GM19372 (cell line): ENCODE measurements around the gene SLC15A3.

Experiments
- ATAC-seq: cut with Tn5 transposase; IDR thresholded peaks from one replicate; pipeline ENCODE4 v1.9.1; 2021; ENCODE audit warnings: mild to moderate bottlenecking, low read depth, moderate library complexity; ENCODE audit not compliant: unreplicated experiment

Gene SLC15A3

GRCh38 chr11:60948250-60948649 lies 3.7 kb downstream of the SLC15A3 start:
- ATAC-seq: no peak

DNA sequence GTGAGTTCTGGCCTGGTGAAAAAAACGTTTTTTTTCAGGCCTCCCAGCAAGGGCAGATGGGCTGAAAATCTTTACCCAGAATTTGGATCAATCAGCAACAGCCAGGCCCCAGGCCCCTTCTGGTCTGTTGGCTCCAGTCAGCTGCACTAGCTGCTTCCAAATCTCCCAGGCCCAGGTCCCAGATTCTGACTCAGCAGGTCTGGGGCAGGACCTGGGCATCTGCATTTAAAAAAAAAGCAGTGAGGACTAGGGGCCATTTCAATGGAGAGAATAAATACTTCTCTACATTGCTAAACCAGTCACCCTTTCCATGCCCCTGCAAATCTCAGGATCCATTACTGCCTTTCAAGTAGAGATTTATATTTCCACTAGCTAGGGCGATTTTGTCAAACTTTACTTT lies 4.3 kb downstream of the SLC15A3 start:
- ATAC-seq: no peak

DNA sequence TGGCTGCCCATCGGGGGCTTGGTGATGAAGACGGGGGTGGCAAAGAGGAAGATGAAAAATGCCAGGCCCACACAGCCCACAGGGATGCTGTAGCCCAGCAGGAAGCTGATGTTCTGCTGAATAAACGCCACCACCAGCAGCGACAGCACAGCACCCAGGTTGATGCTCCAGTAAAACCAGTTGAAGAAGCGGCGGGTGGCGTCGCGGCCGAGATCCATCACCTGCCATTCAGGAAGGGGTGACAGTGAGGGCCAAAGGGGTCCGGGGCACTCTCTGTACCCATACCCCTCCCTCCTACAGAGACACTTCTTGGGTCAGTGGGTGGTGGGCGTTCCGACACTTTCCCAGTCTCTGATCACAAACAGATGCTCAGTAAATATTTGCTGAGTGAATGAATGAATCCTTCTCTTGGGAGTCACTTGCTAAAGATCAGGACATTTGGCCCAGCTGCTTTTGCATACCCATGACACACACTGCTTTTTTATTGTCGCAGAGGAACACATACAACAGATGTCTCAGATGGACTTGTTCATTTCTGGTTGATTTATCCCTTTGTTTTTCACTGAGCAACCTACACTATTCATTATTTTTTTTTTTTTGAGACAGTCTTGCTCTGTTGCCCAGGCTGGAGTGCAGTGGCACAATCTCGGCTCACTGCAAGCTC lies 5.2 kb downstream of the SLC15A3 start:
- no peak for ATAC-seq

GRCh38 chr11:60945295-60945667 lies 6.7 kb downstream of the SLC15A3 start:
- ATAC-seq: no peak

- ATAC-seq: no peak
Observed at GRCh38 chr11:60944490-60945294, 7.3 kb downstream of the SLC15A3 start.

DNA sequence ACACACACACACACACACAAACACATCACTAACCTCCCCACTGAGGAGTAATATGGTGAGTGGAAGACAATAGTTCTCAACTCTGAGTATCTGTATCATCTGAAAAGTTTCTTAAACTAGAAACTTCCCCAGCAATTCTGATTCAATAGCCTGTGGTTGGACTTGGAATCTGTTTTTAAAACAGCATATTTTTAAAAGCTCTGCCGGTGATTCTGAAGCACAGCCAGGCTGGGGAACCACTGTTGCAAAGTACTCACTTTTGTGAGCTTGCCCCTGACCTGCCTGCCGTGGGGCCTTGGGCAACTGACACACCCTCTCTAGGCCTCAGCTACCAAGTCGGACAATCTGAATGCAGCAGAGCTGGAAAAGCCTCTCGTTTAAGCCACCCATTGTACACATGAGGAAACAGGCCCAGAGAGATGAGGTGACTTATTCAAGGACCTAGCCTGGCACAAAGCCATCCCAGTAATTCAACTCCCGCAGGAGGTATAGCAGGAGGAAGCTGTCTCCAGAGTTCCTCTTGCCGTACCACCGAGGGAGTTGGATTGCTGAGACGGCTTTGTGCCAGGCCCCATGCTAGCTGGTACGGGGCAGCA lies 8.9 kb downstream of the SLC15A3 start:
- ATAC-seq: no peak

DNA sequence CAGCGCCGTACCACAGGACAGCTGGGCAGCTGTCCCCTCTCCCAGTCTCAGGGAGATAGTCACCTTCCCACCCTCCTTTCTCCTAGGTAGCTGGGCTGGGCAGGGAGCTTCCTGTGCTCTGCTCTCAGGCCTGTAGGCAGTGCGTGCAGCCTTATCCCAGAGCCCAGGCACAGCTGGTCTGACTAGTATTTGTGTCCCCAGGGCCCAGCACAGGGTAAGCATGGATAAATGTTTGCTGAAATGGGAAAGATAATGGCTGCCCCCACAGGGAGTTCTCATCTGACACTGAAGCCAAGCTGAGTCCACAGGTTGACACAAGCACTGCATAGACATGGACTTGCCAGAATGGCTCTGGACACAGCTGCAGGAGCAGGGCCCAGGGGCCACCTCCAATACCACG lies 9.8 kb downstream of the SLC15A3 start:
- no peak for ATAC-seq

DNA sequence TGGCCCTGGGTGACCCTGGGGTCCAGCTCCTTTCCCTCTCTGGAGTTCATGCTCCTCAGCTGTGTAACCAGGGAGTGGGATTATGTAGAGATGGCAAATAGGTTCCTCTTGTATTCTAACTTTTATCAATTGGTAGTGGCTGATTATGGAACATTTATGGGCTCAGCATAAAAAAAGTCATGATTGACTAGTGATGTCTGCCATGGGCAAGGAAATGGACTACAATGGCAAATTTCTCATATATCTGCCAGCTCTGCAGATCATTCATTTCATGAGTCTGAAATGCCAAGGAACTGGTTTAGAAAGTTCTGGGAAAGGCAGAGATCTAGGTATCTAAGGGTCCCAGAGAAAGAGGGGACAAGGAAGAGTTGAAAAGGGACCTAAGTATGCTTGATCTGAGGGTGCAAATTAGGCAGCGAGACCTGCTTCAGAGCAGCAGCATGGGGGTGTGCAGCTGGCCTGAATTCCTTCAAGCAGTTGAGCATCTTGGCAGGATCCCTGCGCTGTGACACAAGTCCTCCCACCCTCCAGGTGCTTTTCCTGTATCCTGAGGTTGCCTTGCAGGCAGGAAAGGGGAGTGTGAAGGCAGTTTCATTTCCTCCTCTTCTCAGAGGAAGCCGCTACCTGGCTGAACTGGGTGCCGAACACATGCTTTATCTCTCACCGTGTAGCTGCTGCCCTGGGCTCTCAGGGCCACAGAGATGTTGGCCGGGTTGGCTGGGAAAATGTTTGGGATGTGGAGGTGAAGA lies 10.4 kb downstream of the SLC15A3 start:
- ATAC-seq: no peak

DNA sequence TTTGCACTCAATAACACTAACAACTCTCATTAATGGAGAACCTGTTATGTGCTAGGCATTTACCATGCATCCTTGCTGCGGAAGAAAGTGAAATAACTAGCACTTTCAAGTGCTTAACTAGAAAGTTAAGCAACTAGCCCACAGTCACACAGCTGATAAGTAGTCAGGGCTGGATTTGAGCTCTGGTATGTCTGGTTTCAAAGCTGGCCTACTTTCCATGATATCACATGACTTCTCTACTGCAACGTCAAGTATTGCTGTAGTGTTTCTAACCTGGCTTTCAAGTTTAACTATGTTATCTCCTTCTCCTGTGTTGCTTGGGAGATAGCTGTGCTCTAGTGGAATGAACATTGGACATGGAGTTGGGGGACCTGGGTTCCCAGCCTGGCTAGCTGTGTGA lies 12.1 kb downstream of the SLC15A3 start:
- no peak for ATAC-seq

GRCh38 chr11:60939301-60939700 lies 12.7 kb downstream of the SLC15A3 start:
- no peak for ATAC-seq

GRCh38 chr11:60938500-60938899 lies 13.5 kb downstream of the SLC15A3 start:
- no peak for ATAC-seq

- no peak for ATAC-seq
Observed at GRCh38 chr11:60937811-60938210, 14.2 kb downstream of the SLC15A3 start.

DNA sequence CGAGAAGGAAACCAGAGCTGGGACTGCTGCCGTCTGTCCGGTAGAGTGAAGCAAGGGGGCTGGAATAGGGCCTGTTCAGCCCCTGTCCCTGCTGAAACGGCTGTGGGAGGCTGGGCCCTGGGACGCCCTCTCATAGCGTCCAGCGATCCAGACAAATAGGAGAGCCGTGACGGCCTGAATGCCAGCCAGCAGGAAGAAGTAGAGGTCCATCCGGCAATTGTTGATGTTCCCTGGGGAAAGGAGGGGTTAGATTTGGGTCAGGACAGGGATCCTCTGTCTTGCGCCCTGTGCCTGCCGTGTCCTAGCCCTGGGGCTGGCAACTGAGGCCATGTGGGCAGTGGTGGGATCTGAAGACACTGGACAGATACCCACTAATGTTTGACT lies 14.8 kb downstream of the SLC15A3 start:
- no peak for ATAC-seq

- ATAC-seq: no peak
Observed at GRCh38 chr11:60936467-60937143, 15.4 kb downstream of the SLC15A3 start.

DNA sequence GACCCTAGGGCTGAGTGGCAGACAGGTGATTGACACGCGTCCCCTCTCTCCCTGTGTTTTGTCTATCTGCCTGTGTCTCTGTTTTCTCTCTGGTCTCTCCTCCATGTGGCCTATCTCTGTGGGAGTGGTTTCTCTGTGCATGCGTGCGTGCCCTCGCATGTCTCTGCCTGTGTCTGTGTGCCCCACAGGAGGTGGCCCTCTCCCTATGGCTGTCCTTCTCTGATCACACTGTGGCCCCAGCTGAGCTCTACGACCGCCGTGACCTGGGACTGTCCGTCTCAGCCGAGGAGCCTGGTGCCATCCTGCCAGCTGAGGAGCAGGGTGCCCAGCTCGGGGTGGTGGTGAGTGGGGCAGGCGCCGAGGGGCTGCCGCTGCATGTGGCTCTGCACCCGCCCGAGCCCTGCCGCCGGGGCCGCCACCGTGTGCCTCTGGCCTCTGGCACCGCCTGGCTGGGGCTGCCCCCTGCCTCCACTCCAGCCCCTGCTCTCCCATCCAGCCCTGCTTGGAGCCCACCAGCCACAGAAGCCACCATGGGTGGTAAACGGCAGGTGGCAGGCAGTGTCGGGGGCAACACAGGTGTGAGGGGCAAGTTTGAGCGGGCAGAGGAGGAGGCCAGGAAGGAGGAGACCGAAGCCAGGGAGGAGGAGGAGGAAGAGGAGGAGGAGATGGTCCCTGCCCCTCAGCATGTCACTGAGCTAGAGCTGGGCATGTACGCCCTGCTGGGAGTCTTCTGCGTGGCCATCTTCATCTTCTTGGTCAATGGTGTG lies 16.1 kb downstream of the SLC15A3 start:
- no peak for ATAC-seq

GRCh38 chr11:60934790-60935605 lies 17.0 kb downstream of the SLC15A3 start:
- no peak for ATAC-seq

DNA sequence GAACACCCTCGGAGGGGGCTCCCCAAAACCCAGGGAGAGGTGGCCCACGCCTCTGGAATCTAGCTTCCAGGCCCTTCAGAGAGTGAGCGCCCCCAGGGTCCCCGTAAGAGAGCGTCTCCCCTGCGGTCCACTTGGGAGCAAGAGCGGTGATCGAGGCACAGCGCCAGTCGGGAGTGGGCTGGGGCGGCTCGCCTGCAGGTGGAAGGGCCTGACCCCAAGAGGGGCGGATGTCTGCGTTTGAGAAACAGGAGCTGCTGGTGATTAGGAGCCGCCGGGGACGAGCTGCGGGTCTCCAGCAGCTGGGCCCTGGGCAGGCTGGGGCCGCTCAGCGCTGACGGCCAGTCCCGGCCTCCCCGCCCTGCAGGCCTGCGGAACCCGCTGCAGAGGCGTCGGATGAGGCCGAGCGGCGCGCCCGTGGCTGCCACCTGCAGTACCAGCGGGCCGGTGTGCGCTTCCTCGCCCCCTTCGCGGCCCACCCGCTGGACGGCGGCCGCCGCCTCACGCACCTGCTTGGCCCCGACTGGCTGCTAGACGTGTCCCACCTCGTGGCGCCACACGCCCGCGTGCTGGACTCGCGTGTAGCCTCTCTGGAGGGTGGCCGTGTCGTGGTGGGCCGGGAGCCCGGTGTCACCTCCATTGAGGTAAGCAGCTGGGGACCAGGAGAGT lies 17.7 kb downstream of the SLC15A3 start:
- no peak for ATAC-seq

DNA sequence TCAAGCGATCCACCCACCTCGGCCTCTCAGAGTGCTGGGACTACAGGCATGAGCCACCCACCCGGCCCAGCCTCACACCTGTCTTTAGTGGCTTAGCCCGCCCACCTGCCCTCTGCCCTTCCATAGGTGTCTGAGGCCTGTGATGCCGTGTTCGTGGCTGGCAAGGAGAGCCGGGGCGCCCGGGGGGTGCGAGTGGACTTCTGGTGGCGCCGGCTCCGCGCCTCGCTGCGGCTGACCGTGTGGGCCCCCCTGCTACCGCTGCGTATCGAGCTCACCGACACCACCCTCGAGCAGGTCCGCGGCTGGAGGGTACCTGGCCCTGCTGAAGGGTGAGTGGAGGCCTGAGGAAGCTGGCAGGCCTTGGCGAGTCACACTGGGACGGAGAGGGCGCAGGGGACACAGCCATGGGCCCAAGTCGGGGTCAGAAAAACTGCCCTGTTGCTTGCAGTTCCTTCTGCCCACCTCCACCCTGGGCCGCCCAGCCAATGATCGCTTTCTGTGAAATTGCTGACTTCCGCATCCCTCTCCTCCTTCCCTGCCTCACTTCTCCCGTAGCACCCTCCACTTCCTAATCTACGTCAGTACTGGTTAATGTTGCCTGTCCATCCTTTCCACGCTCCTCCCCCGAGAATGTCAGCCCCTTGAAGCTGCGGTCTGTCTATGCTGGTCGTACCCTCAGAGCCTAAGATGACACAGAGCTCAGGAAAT lies 18.4 kb downstream of the SLC15A3 start:
- ATAC-seq: no peak
